GM15510 (cell line): Measurements from ENCODE around the gene TSPAN19.

Source experiments
- POLR2A ChIP-seq: IDR thresholded peaks from 3 replicates; pipeline ENCODE4 v1.6.1; 2011; ENCODE audit warnings: borderline replicate concordance; ENCODE audit not compliant: insufficient read length; ENCODE audit errors: extremely low read depth

Gene TSPAN19

DNA sequence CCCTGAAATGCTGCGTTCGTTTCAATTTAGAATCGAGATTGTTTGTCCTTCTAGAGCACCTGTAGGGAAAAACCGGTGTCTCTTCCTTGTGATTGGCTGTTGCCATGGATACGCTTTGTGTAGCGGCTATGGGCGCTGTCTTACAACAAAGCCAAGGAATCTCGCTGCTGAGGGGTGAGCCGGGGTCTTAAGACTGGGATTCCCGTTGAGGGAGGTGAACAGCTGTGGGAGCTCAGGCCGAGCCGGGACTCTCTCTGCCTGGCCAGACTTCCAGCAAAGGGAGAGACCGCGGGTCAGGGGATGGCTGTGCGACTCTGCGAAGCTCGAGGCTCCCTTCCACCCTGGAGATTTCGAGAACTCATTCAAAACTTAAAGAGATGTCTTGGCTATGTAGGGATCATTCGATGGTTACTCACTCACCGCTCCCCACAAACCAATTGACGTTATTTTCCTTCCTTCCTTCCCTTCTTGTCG is at the start of gene TSPAN19, which contains the start of gene LRRIQ1:
Gene TSPAN19, minus strand, starts transcription at position 44 of the 474 bp plus-strand sequence. CDS start 6,331 bp downstream, outside the sequence.
Gene LRRIQ1, plus strand, starts transcription at position 118 of the 474 bp plus-strand sequence. CDS start 1,826 bp downstream, outside the sequence.
- TF ChIP-seq POLR2A, result no peak

GRCh38 chr12:85085066-85085465 is 49.0 kb upstream of the TSPAN19 start:
- no peak for TF ChIP-seq POLR2A

- no peak for TF ChIP-seq POLR2A
Measured at GRCh38 chr12:85076688-85077430, 40.8 kb upstream of the TSPAN19 start.

- no peak for TF ChIP-seq POLR2A
Measured at GRCh38 chr12:85072826-85073225, 36.7 kb upstream of the TSPAN19 start.

- no peak for TF ChIP-seq POLR2A
Measured at GRCh38 chr12:85065837-85066482, 29.9 kb upstream of the TSPAN19 start.

DNA sequence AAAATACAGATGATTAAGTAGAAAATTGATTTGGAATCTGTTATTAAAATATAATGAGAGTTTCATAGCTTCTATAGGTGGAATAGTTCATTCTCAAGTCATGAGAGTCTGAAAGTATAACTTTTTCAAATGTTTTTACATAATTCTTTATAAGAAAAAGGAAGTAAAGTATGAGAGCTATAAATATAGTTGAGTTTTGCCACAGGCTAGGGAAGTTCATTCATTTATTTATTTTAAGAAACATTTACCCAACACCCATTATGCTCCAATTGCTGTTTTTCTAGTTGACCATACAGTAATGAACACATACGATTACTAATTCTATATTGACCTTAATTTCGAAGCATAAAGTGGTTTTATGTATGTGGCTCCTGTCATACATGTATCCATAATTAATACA is 24.8 kb upstream of the TSPAN19 start:
- no peak for TF ChIP-seq POLR2A

GRCh38 chr12:85059594-85059993 is 23.5 kb upstream of the TSPAN19 start:
- TF ChIP-seq POLR2A, result no peak

DNA sequence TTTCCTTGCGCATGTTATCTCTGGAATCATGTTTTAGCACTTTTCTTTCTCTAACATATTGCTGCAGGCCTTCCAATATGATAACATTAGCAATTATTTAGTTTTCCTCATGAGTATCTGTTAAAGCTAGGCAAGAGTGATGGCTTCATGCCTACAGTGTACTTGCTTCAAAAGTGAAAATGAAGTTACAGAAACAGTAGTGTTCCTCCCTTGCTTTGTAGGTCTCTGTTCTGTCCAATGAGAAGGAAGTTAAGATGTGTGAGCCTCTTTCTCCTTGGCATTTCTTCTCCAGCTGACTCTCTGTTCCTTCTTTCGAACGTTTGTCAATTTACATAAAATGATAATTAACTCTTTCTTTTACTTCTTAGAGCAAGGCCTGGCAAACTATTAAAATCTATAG is 22.3 kb upstream of the TSPAN19 start:
- no peak for TF ChIP-seq POLR2A

- TF ChIP-seq POLR2A, result no peak
Measured at GRCh38 chr12:85057370-85057963, 21.4 kb upstream of the TSPAN19 start.

GRCh38 chr12:85043829-85044228 is 7.8 kb upstream of the TSPAN19 start:
- TF ChIP-seq POLR2A, result no peak

- TF ChIP-seq POLR2A, result no peak
Measured at GRCh38 chr12:85041395-85041794, 5.3 kb upstream of the TSPAN19 start.

GRCh38 chr12:85036733-85037132 is 656 bp upstream of the TSPAN19 start:
- TF ChIP-seq POLR2A, result no peak

DNA sequence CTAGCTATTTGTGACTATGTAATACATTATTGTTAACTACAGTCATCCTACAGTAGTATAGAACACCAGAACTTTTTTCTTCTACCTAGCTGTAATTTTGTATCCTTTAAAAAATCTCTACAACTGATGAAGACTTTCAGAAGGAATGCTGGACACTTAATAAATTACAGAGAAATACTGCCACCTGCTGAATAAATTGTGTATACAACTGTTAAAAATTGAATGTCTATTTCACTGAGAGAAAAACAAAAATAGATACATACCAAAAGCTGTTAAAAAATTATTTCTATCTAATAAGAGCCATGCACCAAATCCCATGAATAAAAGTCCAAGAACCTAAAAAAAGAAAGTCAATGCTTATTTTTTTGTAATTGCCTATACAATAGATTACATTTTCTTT is 6.6 kb downstream of the TSPAN19 start:
- TF ChIP-seq POLR2A, result no peak

DNA sequence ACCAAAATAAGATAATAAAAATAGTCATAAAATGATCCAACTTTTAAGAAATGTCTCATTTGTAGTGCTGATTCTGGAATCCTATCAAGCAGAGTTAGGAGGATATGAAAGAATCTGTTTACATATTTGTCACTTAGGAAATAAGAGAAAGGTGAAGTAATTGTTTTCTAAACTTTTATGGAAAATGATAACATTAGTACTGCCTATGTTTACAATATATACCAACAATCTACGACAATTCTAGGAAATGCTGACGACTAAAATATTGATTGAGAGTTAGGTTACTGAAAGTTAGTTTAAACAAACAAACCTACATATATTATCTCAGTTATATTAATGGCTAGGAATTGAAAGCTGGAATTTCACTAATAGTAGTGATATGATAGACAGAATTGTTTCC is 18.0 kb downstream of the TSPAN19 start:
- TF ChIP-seq POLR2A, result no peak

DNA sequence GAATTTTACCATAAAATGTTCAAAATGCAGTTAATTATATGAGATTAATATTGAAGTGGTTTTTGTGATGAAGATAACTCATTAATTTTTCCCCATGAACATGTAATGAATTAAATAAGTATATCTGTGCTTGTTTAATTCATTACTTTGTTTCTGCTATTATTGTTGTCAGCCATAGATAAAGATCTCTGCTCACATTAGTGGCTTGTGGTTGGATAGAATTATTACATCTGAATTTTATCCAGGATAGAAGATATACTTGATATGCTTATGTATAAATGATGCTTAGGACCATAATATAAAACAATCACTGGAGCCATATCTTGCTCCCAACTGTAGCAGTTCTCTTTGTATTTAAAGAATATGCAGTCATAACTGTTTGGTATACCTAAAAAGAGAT is 18.5 kb downstream of the TSPAN19 start:
- TF ChIP-seq POLR2A, result no peak
